Activated naive CD8-positive, alpha-beta T cell treated with anti-CD3 and anti-CD28 coated beads, Interleukin-2, amount 50 U/mL, for 16 hours (primary cell): Measurements from ENCODE around the gene CXCR2.
A peak's percentile ranks its signal among the peaks of the same experiment; 100 is the strongest.

Experiments used
- DNase-seq: peaks from one replicate; pipeline ENCODE4 v3.0.0-alpha.2; 2020; ENCODE audit warnings: low read depth, low spot score

CXCR2 gene

GRCh38 chr2:218186355-218186766 is 60.5 kb downstream of the CXCR2 start:
- peak; percentile 49 for DNase-seq
